Gastrocnemius medialis (tissue), 4 donors: ENCODE results near the gene PLEKHG1. TPM values are rescaled to one million over a fixed set of nuclear protein-coding genes. Genes with fewer than 3 reads are reported as not detected.
A peak's percentile ranks its signal among the peaks of the same experiment; 100 is the strongest.

Experiments
- ATAC-seq, 2 donors: fragments of 150-250 bp; one replicate each; pipeline ENCODE4 v1.9.1; 2016
- DNase-seq, 2 donors: peaks; one replicate each; pipeline ENCODE4 v3.0.0-alpha.2; 2019
- H3K27ac ChIP-seq, 4 donors: fragments of 200-600 bp; sonication (generic); 1 replicate in 1 of 4; 2 replicates in 3 of 4; pipeline ENCODE4 v1.5.1; 2016 to 2018; ENCODE audit warnings: mild to moderate bottlenecking in 2 of 4, moderate library complexity in 1 of 4
- H3K27me3 ChIP-seq, 3 donors: fragments of 200-600 bp; sonication (generic) in 2 of 3; 1 replicate in 1 of 3; 2 replicates in 2 of 3; pipeline versions ENCODE4 v1.5.1 to v1.6.0; 2016 to 2019; ENCODE audit warnings: mild to moderate bottlenecking in 1 of 3, moderate library complexity in 1 of 3
- H3K36me3 ChIP-seq, 2 donors: fragments of 200-600 bp; sonication (generic) in 1 of 2; one replicate each; pipeline ENCODE4 v1.5.1; 2017 to 2018
- H3K4me1 ChIP-seq, 2 donors: fragments of 200-600 bp; sonication (generic) in 1 of 2; one replicate each; pipeline ENCODE4 v1.5.1; 2016 to 2017; ENCODE audit warnings: mild to moderate bottlenecking in 2 of 2
- H3K4me3 ChIP-seq, 4 donors: fragments of 200-600 bp; sonication (generic) in 3 of 4; 1 replicate in 1 of 4; 2 replicates in 3 of 4; pipeline ENCODE4 v1.5.1; 2016 to 2019; ENCODE audit warnings: mild to moderate bottlenecking in 2 of 4
- H3K9me3 ChIP-seq, 3 donors: fragments of 200-600 bp; sonication (generic) in 2 of 3; 1 replicate in 1 of 3; 2 replicates in 2 of 3; pipeline ENCODE4 v1.5.1; 2016 to 2019
- POLR2A ChIP-seq, 2 donors: fragments of 450-650 bp; IDR thresholded peaks; one replicate each; pipeline ENCODE4 v1.6.1; 2017; ENCODE audit warnings: antibody characterized with exemption in 2 of 2, mild to moderate bottlenecking in 2 of 2, moderate library complexity in 2 of 2
- in situ Hi-C, 4 donors: fragments of 200-750 bp; cut with MboI; loops; one replicate each; pipeline versions ENCODE4 v1.15.0 to v1.8.0; 2017; ENCODE audit warnings: low sequenced_read_pairs in 4 of 4
- intact Hi-C: fragments of 100-400 bp; cut with DNase I; formaldehyde crosslinking; loops from one replicate; pipeline ENCODE4 v1.15.1; 2023; ENCODE audit warnings: low total_unique reads
- total RNA-seq, 4 donors: library from RNA; depleted of rRNA; stranded (reverse); fragments of >200 nt; gene quantifications; one replicate each; pipeline versions ENCODE4 v1.1.0 to v1.2.3, GENCODE V29; 2016
- TF ChIP-seq, protein P1 (sequence below), 5 experiments: fragments of 450-650 bp in 3 of 5; fragments of 200-600 bp in 2 of 5; sonication (generic) in 2 of 5; IDR thresholded peaks in 4 of 5; conservative IDR thresholded peaks in 1 of 5; 1 replicate in 4 of 5; 2 replicates in 1 of 5; pipeline ENCODE4 v1.5.1; 2016 to 2019; ENCODE audit warnings: antibody characterized with exemption in 5 of 5, mild to moderate bottlenecking in 3 of 5, moderate library complexity in 3 of 5

PLEKHG1 gene
- total RNA-seq, 4 donors from 2014 or later = 2.3 to 7.7 (median 4.4) TPM

GRCh38 chr6:150634176-150634963, 34.7 kb downstream of the PLEKHG1 start:
- intact Hi-C loops (no loop called here), in situ Hi-C loops (no loop called here)
- no peak overlapping the region for H3K4me3 ChIP-seq
- no peak for ATAC-seq
- no peaks in the 10 kb centered on the region for H3K4me1 ChIP-seq
- peak overlapping the region in 1 of 4 donors; percentile 34 for H3K27ac ChIP-seq
- H3K27me3 ChIP-seq = no peaks in the 10 kb centered on the region
- TF ChIP-seq, protein P1, sequence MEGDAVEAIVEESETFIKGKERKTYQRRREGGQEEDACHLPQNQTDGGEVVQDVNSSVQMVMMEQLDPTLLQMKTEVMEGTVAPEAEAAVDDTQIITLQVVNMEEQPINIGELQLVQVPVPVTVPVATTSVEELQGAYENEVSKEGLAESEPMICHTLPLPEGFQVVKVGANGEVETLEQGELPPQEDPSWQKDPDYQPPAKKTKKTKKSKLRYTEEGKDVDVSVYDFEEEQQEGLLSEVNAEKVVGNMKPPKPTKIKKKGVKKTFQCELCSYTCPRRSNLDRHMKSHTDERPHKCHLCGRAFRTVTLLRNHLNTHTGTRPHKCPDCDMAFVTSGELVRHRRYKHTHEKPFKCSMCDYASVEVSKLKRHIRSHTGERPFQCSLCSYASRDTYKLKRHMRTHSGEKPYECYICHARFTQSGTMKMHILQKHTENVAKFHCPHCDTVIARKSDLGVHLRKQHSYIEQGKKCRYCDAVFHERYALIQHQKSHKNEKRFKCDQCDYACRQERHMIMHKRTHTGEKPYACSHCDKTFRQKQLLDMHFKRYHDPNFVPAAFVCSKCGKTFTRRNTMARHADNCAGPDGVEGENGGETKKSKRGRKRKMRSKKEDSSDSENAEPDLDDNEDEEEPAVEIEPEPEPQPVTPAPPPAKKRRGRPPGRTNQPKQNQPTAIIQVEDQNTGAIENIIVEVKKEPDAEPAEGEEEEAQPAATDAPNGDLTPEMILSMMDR (IDR thresholded peaks at IDR 0.05 in 4 of 5, conservative IDR thresholded peaks at IDR 0.05 in 1 of 5) = no peak
- TF ChIP-seq POLR2A (IDR thresholded peaks at IDR 0.05) = no peak
- H3K36me3 ChIP-seq = no peaks in the 10 kb centered on the region
- H3K9me3 ChIP-seq = no peaks in the 10 kb centered on the region
- no peak for DNase-seq

GRCh38 chr6:150634964-150635292, 35.2 kb downstream of the PLEKHG1 start:
- Histone ChIP-seq H3K27me3 (no peaks in the 10 kb centered on the region), H3K27ac (peak overlapping the region in 1 of 4 donors; percentile 34), H3K9me3 (no peaks in the 10 kb centered on the region), H3K4me3 (no peak overlapping the region), H3K4me1 (no peaks in the 10 kb centered on the region), H3K36me3 (no peaks in the 10 kb centered on the region)
- ATAC-seq (no peak), DNase-seq (no peak)
- TF ChIP-seq POLR2A (IDR thresholded peaks at IDR 0.05) = no peak
- in situ Hi-C loops = no loop called here
- intact Hi-C loops = no loop called here

- Histone ChIP-seq H3K4me1 (no peaks in the 10 kb centered on the region), H3K27ac (no peak overlapping the region), H3K36me3 (no peaks in the 10 kb centered on the region), H3K4me3 (no peak overlapping the region), H3K9me3 (no peaks in the 10 kb centered on the region), H3K27me3 (no peaks in the 10 kb centered on the region)
- intact Hi-C loops (no loop called here), in situ Hi-C loops (no loop called here)
- ATAC-seq = no peak
- no peak for TF ChIP-seq POLR2A (IDR thresholded peaks at IDR 0.05)
- TF ChIP-seq, protein P1 (IDR thresholded peaks at IDR 0.05 in 4 of 5, conservative IDR thresholded peaks at IDR 0.05 in 1 of 5) = no peak
- no peak for DNase-seq
These were observed 36.3 kb downstream of the PLEKHG1 start for GRCh38 chr6:150635906-150636514.

GRCh38 chr6:150636808-150637207, 37.1 kb downstream of the PLEKHG1 start:
- no peak for DNase-seq
- ATAC-seq = no peak
- Histone ChIP-seq H3K4me3 (no peak overlapping the region), H3K9me3 (no peaks in the 10 kb centered on the region), H3K36me3 (no peaks in the 10 kb centered on the region), H3K27ac (no peak overlapping the region), H3K27me3 (no peaks in the 10 kb centered on the region), H3K4me1 (no peaks in the 10 kb centered on the region)
- in situ Hi-C loops (no loop called here), intact Hi-C loops (no loop called here)
- TF ChIP-seq, protein P1 (IDR thresholded peaks at IDR 0.05 in 4 of 5, conservative IDR thresholded peaks at IDR 0.05 in 1 of 5) = no peak
- no peak for TF ChIP-seq POLR2A (IDR thresholded peaks at IDR 0.05)

DNA sequence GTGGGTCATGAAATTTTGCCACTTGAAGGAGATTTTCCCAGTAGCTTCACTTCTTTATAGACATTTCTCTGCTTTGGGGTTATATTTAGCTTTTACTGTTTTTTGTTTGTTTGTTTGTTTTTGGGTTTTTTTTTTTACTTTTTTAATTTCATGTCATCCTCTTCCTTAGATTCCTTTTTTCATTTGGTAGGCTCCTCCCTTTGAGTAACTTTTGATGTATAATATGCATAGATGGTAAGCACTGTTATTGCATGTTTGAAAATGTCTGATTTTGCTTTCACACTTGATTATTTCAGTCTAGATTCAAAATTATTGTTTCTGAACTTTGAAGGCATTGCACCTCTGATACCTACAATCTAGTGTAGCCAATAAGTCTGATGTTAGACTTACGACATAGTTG, 37.6 kb downstream of the PLEKHG1 start:
- Histone ChIP-seq H3K9me3 (no peaks in the 10 kb centered on the region), H3K36me3 (no peaks in the 10 kb centered on the region), H3K4me3 (no peak overlapping the region), H3K4me1 (no peaks in the 10 kb centered on the region), H3K27me3 (no peaks in the 10 kb centered on the region), H3K27ac (no peak overlapping the region)
- TF ChIP-seq, protein P1 (IDR thresholded peaks at IDR 0.05 in 4 of 5, conservative IDR thresholded peaks at IDR 0.05 in 1 of 5) = no peak
- TF ChIP-seq POLR2A (IDR thresholded peaks at IDR 0.05) = no peak
- DNase-seq = no peak
- intact Hi-C loops (no loop called here), in situ Hi-C loops (no loop called here)
- no peak for ATAC-seq
